NCI-H1092 treated with DMSO at 0.1 percent for 48 hours (cell line): ENCODE results near the gene ULBP1.
"Not testable (repeated sequence)": the region's sequence is repeated elsewhere in the genome, so short reads cannot be mapped to it uniquely, and the experiment has no call there.

Source experiments
- DNase-seq: peaks from one replicate; lab custom pipeline; 2025; lab: John Stamatoyannopoulos, UW

The ULBP1 gene

GRCh38 chr6:149975400-149975799 lies 11.7 kb downstream of the ULBP1 start:
- DNase-seq: no peak

GRCh38 chr6:149977221-149977620 lies 13.5 kb downstream of the ULBP1 start:
- no peak for DNase-seq

DNA sequence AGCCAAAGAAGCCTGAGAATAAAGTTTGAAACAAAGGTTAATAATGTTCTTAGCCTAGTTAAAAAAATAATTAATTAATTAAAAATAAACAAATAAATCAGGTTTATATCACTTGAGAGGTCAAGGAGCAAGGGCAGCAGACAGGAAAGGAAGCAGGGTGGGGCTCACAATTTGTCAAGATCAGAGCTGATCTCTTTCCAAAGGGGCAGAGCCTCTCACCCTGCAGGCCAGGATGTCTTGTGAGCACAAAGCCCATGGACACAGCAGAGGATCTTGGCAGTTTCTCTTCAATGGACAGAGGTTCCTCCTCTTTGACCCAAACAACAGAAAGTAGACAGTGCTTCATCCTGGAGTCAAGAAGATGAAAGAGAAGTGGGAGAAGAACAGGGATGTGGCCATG lies 14.9 kb downstream of the ULBP1 start:
- DNase-seq: no peak

GRCh38 chr6:149979293-149979692 lies 15.6 kb downstream of the ULBP1 start:
- DNase-seq: no peak

DNA sequence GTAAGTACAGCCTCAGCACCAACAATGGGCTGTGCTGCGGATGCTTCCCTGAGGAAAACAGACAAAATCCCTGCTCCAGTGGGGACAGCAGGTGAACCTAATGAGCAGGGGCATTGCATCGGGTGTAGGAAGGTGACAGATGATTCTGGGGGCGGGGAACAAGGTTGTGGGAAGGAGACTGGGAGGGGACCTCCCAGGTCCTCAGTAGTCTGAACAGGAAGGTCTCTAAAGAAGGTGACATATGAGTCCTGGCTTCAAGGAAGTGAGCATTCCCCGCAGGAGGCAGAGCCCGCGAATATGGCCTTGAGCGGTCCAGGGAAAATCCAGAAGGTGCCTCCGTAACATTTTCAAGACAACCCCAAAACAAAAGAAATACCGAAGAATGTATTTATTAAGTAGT lies 19.4 kb downstream of the ULBP1 start:
- DNase-seq: no peak

DNA sequence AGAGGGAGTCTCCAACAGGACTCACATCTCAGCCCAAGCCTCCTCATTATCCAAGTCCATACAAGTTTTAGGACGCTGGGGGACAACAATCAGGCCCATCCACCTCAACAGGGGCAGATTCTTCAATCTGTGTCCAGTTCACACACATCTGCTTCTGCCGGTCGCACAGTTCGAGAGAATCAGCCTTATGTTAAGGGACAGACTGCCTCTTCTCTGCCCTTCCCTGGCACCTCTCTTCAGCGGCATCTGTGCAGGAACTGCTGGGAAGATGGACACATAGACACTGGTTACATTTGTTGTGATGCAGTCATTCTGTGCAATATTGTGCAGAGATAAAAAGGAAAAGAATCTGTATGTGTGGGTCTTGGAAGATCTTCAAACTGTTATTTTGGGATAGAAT lies 21.0 kb downstream of the ULBP1 start:
- no peak for DNase-seq

- no peak for DNase-seq
Observed at GRCh38 chr6:149985481-149985937, 21.8 kb downstream of the ULBP1 start.

- no peak for DNase-seq
Observed at GRCh38 chr6:149987602-149988107, 23.9 kb downstream of the ULBP1 start.

DNA sequence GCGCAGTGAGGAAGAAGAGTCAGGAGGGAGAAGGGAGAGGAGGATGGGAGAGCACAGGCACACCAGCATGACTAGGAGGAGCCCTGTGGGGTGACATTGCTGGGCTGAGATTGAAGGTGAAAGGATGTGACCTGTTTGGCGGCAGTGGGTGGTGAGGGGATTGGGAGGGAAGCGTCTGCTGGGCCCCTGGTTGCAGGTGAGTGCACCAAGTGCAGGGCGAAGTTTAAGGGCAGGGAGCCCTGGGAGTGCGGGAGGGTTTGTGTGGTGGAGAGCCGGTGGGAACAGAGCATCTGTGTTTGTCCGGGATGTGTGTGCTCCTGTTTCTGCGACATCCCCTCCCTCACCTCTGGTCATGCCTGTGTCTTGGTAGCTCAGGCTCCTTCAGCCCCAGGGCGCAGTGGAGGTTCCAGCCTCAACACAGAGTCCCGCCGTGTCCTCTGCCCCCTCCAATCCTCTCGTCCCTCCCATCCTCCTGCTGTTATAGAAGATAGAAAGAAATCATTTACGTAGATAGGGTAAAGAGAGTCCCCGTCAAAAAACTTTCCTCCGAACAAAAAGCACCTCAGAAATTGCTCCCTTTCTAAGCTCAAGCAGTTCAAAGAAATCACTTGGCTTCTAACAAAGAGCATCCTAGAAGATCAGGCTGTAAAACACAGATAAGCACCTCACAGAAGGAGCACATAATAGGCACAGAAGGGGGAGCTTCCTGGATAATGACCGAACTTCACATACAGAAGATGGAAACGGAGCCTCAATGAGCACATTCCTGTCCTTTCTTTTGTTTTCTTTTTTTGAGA lies 25.0 kb downstream of the ULBP1 start:
- DNase-seq: no peak

DNA sequence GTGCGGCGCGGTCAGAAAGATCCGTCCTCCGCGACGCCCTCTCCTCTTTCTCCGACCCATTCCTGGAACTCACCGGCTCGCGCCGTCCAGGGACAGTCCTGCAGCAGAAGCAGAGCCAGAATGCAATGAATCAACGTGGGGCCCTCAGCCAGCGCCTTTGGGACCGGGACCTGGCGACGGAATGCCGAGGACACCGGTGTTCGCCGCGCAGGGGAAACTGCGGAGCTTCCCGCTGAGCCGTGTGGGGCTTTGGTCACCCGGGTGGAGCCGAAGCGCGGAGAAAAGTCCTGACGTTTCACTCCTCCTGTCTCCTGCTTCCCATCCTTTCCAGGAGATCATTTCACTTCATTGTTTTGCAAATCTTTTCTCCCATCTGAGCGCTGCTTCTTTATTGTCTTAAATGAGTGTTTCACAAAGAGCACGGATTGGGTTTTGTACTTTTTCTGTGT lies 26.5 kb downstream of the ULBP1 start:
- no peak for DNase-seq

- DNase-seq: no peak
Observed at GRCh38 chr6:149990661-149991471, 27.1 kb downstream of the ULBP1 start.

GRCh38 chr6:149991472-149991795 lies 27.7 kb downstream of the ULBP1 start:
- DNase-seq: not testable (repeated sequence)

DNA sequence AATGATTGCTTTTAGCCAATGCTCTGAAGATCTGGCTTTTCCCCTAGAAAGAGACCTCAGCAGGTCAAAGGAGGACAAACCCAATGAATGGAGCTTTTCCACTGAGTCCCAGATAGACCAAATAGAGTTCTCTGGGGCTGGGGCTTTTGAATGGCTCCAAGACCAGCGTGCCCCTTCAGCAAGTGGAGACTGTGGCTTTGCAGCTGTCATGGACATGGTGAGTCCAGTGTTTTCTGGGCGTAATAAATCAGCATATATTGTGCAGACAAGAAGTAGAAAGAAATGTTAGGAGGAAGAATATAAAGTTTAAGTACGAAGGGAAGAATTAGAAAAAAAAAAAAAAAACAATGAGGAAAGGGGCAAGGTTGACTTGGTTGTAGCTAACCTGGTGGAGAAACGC lies 28.1 kb downstream of the ULBP1 start:
- no peak for DNase-seq

- no peak for DNase-seq
Observed at GRCh38 chr6:149995235-149995750, 31.6 kb downstream of the ULBP1 start.

- no peak for DNase-seq
Observed at GRCh38 chr6:149995971-149996370, 32.2 kb downstream of the ULBP1 start.

DNA sequence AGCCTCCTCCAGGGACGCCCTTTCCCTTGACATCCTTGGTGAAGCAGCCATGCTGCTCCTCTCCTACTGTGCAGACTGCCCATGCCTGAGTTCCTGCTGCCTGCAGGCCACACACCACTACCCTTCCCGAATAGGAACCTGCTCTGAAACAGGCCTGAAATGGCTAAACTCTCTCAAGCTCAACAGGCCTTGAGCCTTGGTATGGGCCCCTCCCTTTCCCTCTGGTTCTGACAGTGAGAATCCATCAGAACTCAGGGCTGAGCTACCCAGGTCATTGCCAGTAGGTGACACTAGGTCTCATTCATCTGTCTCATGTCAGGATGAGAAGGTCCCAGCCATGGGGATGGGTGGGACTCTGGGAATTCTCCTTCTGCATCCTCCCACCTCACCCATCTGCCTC lies 35.9 kb downstream of the ULBP1 start:
- no peak for DNase-seq

GRCh38 chr6:150001295-150002008 lies 37.7 kb downstream of the ULBP1 start:
- no peak for DNase-seq

- DNase-seq: no peak
Observed at GRCh38 chr6:150002710-150003109, 39.0 kb downstream of the ULBP1 start.

- DNase-seq: not testable (repeated sequence)
Observed at GRCh38 chr6:150003599-150003998, 39.9 kb downstream of the ULBP1 start.

DNA sequence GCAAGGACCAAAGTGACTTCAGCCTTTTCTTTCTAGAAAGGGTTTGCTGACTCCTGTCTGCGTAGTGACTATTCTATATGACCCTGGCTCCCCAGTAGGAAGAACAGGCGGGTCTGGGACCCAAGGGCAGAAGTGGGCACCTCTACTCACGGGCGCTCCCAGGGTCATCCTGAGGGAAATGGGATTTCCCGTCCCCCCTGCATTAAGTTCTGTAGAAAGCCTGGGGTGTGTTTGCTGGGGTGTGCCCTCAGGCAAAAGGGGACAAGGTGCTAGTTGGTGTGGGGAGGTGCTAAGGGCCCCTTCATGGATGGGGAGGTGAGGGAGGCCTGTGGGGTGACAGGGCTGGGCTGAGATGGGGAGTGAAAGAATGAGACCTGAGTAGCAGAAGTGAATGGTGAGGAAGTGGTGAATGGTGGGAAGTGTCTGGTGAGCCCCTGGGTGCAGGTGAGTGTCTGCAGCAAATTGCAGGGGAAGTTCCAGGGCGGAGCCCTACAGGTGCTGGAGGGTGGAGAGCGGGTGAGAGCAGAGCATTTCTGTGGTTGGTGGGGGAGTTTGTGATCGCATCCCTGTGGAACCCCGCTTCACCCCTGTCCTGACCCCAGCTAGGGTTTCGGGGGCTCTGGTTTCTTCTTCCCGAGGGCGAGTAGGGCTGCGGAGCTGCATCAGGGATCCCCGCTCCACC lies 40.5 kb downstream of the ULBP1 start:
- no peak for DNase-seq
